ENCODE results near the gene CEP295NL.

DNA sequence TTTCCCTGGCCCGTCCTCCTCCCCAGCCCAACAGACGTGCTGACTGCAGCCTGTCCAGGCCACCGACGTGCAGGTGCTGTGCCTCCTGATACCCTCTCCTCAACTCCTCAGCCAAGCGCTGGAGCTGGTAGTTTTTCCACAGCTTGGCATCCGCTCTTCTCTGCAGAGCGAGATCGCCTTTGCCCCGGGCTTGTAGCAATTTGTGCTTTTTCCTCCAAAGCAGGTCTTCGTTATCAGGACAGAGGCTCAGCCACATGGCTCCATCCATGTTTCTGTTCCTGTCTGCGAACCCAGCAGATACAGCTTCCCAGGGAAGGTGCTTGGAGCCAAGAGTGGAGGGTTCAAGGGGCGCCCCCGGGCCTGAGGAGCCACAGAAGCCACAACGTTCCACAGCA lies 10.9 kb downstream of the CEP295NL start:
- TF ChIP-seq POLR2A (IDR thresholded peaks at IDR 0.05) (no peak), POLR2AphosphoS5 (IDR thresholded peaks at IDR 0.05) (no peak), CTCF (IDR thresholded peaks at IDR 0.05) (no peak), EP300 (IDR thresholded peaks at IDR 0.05; ENCODE audit: low read depth) (no peak)
